HAP-1 (cell line): Measurements from ENCODE around the gene NTRK2.
"Not testable (repeated sequence)": the region's sequence is repeated elsewhere in the genome, so short reads cannot be mapped to it uniquely, and the experiment has no call there.

ENCODE experiments used
- DNase-seq, 2 experiments: peaks; one replicate each; pipeline ENCODE4 v3.0.0-alpha.2; 2016 to 2020; ENCODE audit warnings: low spot score in 2 of 2
- H3K27me3 ChIP-seq: fragments of 250-450 bp; sonication (Bioruptor Pico); 2 replicates; pipeline ENCODE4 v1.5.1; 2020; ENCODE audit warnings: low read depth, mild to moderate bottlenecking, moderate library complexity
- H3K36me3 ChIP-seq: fragments of 250-450 bp; sonication (Bioruptor Pico); replicated peaks from 2 replicates; pipeline ENCODE4 v1.5.1; 2020; ENCODE audit warnings: mild to moderate bottlenecking
- H3K4me1 ChIP-seq: fragments of 250-450 bp; sonication (Bioruptor Pico); 2 replicates; pipeline ENCODE4 v1.5.1; 2020; ENCODE audit warnings: mild to moderate bottlenecking
- H3K4me3 ChIP-seq: fragments of 250-450 bp; sonication (Bioruptor Pico); 2 replicates; pipeline ENCODE4 v1.5.1; 2020; ENCODE audit warnings: mild to moderate bottlenecking, moderate library complexity
- H3K9me3 ChIP-seq: fragments of 250-450 bp; sonication (Bioruptor Pico); 2 replicates; pipeline ENCODE4 v1.5.1; 2020; ENCODE audit warnings: mild to moderate bottlenecking, moderate library complexity
- in situ Hi-C: fragments of 300-500 bp; cut with MboI; formaldehyde crosslinking; loops from 3 replicates; pipeline ENCODE4 v1.14.3; 2020; ENCODE audit warnings: low sequenced_read_pairs, inconsistent platforms, mixed read lengths

The NTRK2 gene

DNA sequence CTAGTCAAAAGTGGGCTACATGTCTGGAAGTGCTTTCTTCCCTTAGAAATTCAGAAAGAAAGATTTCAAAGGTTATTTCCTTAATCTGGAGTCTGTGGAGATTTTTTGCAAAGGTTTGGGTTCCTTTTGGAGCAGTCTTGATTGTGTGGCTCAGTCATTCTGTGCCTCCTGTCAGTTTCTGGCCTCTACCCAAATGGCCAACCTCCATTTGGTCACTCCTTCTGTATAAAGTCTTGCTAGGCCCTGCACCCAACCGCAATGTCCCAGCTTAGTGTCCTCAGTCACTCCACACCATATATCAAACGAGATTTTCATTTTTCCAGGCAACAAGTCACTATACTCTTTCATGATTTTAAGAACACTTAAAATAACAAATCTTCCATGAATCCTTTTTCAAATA, 199.6 kb downstream of the NTRK2 start:
- no peaks in the 10 kb centered on the region for H3K36me3 ChIP-seq
- H3K27me3 ChIP-seq: no peaks in the 10 kb centered on the region
- no peaks in the 10 kb centered on the region for H3K9me3 ChIP-seq
- no peaks in the 10 kb centered on the region for H3K4me1 ChIP-seq
- no peak overlapping the region for H3K4me3 ChIP-seq
- DNase-seq: no peak
- in situ Hi-C loops: no loop called here

DNA sequence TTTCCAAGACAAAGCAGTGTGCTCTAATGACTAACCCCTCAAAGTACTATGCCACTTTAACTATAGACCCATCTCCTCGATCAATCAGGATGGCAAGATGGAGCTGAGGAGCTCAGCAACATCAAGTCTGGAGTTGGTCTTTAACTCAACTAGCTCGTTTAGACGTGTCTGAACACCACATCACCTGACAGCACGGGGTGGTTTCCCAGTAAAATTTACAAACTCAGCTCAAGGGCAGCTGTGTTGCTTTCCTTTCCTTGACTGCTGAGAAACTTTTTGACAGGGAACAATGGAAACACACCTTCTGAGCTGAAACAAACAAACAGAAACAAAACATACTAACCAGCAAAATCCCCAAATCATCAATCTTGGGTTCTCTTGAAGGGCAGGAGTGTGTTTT, 202.5 kb downstream of the NTRK2 start:
- Histone ChIP-seq H3K27me3 (no peaks in the 10 kb centered on the region), H3K4me1 (no peaks in the 10 kb centered on the region), H3K36me3 (no peaks in the 10 kb centered on the region), H3K9me3 (no peaks in the 10 kb centered on the region), H3K4me3 (no peak overlapping the region)
- in situ Hi-C loops: no loop called here
- no peak for DNase-seq

GRCh38 chr9:84874022-84874421, 204.5 kb downstream of the NTRK2 start:
- no peaks in the 10 kb centered on the region for H3K9me3 ChIP-seq
- DNase-seq: no peak
- in situ Hi-C loops: no loop called here
- H3K36me3 ChIP-seq: no peaks in the 10 kb centered on the region
- H3K27me3 ChIP-seq: no peaks in the 10 kb centered on the region
- H3K4me1 ChIP-seq: no peaks in the 10 kb centered on the region
- H3K4me3 ChIP-seq: no peak overlapping the region

DNA sequence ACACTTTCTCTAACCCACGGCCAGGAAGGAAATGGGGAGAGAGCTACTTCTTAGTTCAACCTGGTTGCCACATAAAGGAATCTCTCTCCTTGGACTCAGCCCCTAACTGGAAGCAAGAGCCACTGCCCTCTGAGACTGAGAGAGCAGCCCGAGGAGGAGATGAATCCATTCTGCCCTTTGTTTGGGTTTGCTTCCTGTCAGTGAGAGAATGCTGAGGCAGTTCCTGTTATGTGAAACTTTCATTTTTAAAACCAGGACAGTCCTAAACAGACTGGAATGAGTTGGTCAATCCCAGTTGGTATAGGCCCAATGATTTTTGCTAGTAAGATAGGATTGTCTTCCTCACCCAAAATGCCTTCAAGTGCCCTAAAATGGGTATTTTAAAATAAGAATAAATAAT, 205.1 kb downstream of the NTRK2 start:
- H3K4me1 ChIP-seq: no peaks in the 10 kb centered on the region
- in situ Hi-C loops: no loop called here
- no peak overlapping the region for H3K4me3 ChIP-seq
- no peaks in the 10 kb centered on the region for H3K9me3 ChIP-seq
- H3K36me3 ChIP-seq: no peaks in the 10 kb centered on the region
- no peaks in the 10 kb centered on the region for H3K27me3 ChIP-seq
- DNase-seq: no peak

DNA sequence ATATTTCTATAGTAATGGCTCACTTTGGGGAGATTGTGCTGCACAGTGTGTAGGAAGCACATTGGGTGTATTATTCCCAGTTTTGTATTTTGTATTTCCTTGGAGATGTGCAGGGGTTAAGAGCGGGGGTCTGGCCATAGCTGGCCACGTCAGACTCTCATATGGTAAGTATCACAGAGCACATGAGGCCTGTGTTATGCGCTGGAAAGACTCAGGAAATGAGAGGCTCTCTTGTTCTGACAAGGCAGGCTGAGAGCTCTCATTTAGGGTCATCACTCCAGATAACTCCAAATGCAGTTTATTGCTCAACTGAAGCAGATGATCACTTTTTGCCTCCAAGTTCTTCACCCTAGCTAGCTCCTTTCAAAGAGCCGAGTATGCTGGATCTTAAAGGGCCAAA, 205.7 kb downstream of the NTRK2 start:
- H3K4me3 ChIP-seq: no peak overlapping the region
- no peaks in the 10 kb centered on the region for H3K27me3 ChIP-seq
- H3K9me3 ChIP-seq: no peaks in the 10 kb centered on the region
- H3K36me3 ChIP-seq: no peaks in the 10 kb centered on the region
- no peak for DNase-seq
- no peaks in the 10 kb centered on the region for H3K4me1 ChIP-seq
- in situ Hi-C loops: no loop called here

GRCh38 chr9:84879631-84880030, 210.1 kb downstream of the NTRK2 start:
- Histone ChIP-seq H3K36me3 (no peaks in the 10 kb centered on the region), H3K4me1 (no peaks in the 10 kb centered on the region), H3K4me3 (no peak overlapping the region), H3K9me3 (no peaks in the 10 kb centered on the region), H3K27me3 (no peaks in the 10 kb centered on the region)
- no peak for DNase-seq
- in situ Hi-C loops: no loop called here

GRCh38 chr9:84880835-84881234, 211.3 kb downstream of the NTRK2 start:
- in situ Hi-C loops: no loop called here
- no peak overlapping the region for H3K4me3 ChIP-seq
- H3K9me3 ChIP-seq: no peaks in the 10 kb centered on the region
- no peaks in the 10 kb centered on the region for H3K27me3 ChIP-seq
- DNase-seq: no peak
- H3K4me1 ChIP-seq: no peaks in the 10 kb centered on the region
- H3K36me3 ChIP-seq: no peaks in the 10 kb centered on the region

- DNase-seq: no peak
- H3K36me3 ChIP-seq: no peaks in the 10 kb centered on the region
- in situ Hi-C loops: no loop called here
- H3K4me1 ChIP-seq: no peaks in the 10 kb centered on the region
- H3K9me3 ChIP-seq: no peaks in the 10 kb centered on the region
- H3K4me3 ChIP-seq: no peak overlapping the region
- no peaks in the 10 kb centered on the region for H3K27me3 ChIP-seq
Observed at GRCh38 chr9:84886866-84887265, 217.3 kb downstream of the NTRK2 start.

- DNase-seq: no peak
- no peaks in the 10 kb centered on the region for H3K27me3 ChIP-seq
- no peaks in the 10 kb centered on the region for H3K36me3 ChIP-seq
- H3K4me1 ChIP-seq: no peaks in the 10 kb centered on the region
- no peaks in the 10 kb centered on the region for H3K9me3 ChIP-seq
- H3K4me3 ChIP-seq: no peak overlapping the region
- in situ Hi-C loops: no loop called here
Observed at GRCh38 chr9:84891924-84892323, 222.4 kb downstream of the NTRK2 start.

GRCh38 chr9:84893419-84894128, 224.0 kb downstream of the NTRK2 start:
- Histone ChIP-seq H3K27me3 (no peaks in the 10 kb centered on the region), H3K4me3 (no peak overlapping the region), H3K4me1 (no peaks in the 10 kb centered on the region), H3K9me3 (no peaks in the 10 kb centered on the region), H3K36me3 (no peaks in the 10 kb centered on the region)
- in situ Hi-C loops: no loop called here
- DNase-seq: no peak

- in situ Hi-C loops: no loop called here
- no peak for DNase-seq
- H3K4me1 ChIP-seq: no peaks in the 10 kb centered on the region
- no peaks in the 10 kb centered on the region for H3K27me3 ChIP-seq
- no peaks in the 10 kb centered on the region for H3K36me3 ChIP-seq
- no peak overlapping the region for H3K4me3 ChIP-seq
- H3K9me3 ChIP-seq: no peaks in the 10 kb centered on the region
Observed at GRCh38 chr9:84894859-84895258, 225.3 kb downstream of the NTRK2 start.

DNA sequence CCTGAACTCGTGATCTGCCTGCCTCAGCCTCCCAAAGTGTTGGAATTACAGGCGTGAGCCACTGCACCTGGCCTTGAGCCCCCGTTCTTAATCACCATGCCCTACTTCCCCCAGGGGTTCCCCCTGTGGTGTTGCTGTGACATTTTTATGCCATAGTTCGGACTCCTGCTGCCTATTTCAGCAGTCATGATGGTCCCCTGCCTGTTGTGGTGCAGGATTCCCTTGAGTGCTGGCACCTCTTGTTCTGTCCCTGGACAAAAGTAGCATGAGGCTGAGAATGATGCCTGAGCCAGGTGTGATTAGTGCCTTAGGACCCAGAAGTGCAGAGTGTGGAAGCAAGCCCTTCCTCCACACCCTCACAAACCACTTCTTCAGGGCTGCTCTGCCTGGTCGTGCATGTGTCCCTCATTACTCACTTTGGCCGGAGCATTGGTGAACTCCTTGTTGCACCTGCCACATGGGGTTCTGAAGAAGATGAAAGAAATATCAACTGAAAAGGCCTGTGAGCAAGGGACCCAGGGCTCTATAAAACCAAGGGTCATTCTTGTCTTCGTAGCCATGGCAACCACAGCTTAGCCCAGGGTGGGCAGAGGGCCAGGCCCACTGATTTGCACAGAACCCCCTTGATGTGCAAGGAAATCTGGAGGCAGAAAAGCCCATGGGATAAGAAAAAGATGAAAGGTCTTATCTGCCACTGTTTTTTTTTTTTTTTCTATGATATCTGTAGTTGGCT, 228.0 kb downstream of the NTRK2 start:
- no peak for DNase-seq
- in situ Hi-C loops: no loop called here
- no peaks in the 10 kb centered on the region for H3K27me3 ChIP-seq
- no peak overlapping the region for H3K4me3 ChIP-seq
- no peaks in the 10 kb centered on the region for H3K9me3 ChIP-seq
- no peaks in the 10 kb centered on the region for H3K4me1 ChIP-seq
- no peaks in the 10 kb centered on the region for H3K36me3 ChIP-seq

DNA sequence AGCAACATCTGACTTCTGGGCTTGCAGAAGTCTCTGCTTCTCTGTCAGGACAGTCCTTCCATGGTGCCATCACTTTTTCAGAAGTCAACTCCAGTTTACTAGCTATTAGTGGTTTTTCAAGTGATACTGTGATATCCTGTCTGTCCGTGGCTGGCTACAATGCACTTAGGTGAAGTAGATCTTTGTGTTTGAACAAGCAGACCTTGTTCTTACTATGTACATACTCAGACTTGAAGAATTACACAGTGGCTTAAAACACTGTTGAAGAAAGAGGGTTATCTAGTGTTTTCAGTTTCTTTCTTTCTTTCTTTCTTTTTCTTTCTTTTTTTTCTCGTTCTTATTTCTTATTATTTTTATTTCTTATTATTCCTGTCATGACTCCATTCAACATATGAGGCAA, 228.7 kb downstream of the NTRK2 start:
- Histone ChIP-seq H3K4me3 (no peak overlapping the region), H3K4me1 (no peaks in the 10 kb centered on the region), H3K36me3 (no peaks in the 10 kb centered on the region), H3K9me3 (no peaks in the 10 kb centered on the region), H3K27me3 (no peaks in the 10 kb centered on the region)
- in situ Hi-C loops: no loop called here
- no peak for DNase-seq

GRCh38 chr9:84898618-84899017, 229.1 kb downstream of the NTRK2 start:
- H3K4me3 ChIP-seq, H3K9me3 ChIP-seq, H3K36me3 ChIP-seq, H3K4me1 ChIP-seq, DNase-seq, H3K27me3 ChIP-seq, in situ Hi-C loops: not testable (repeated sequence)
